Kidney epithelial cell (primary cell): ENCODE results near the gene ADGRF1. TPM values are rescaled to one million over a fixed set of nuclear protein-coding genes. Genes with fewer than 3 reads are reported as not detected.
"Not testable (repeated sequence)": the region's sequence is repeated elsewhere in the genome, so short reads cannot be mapped to it uniquely, and the experiment has no call there.

Experiments
- DNase-seq: peaks from one replicate; pipeline ENCODE4 v3.0.0-alpha.2; 2010; ENCODE audit warnings: low read depth
- H3K27me3 ChIP-seq: 2 replicates; pipeline ENCODE4 v1.6.0; 2011; ENCODE audit warnings: low read length; ENCODE audit not compliant: control insufficient read depth, insufficient read depth
- H3K36me3 ChIP-seq: 2 replicates; pipeline ENCODE4 v1.5.1; 2011; ENCODE audit warnings: low read length; ENCODE audit not compliant: control insufficient read depth, insufficient read depth
- H3K4me3 ChIP-seq: 2 replicates; pipeline ENCODE4 v1.5.1; 2011; ENCODE audit warnings: low read depth, mild to moderate bottlenecking, control low read depth, low read length
- total RNA-seq: library from RNA; depleted of rRNA; stranded (reverse); fragments of >200 nt; gene quantifications from 2 replicates; pipeline ENCODE4 v1.2.3, GENCODE V29; 2015
- TF ChIP-seq, protein P1 (sequence below): IDR thresholded peaks from 2 replicates; pipeline ENCODE4 v1.5.1; 2011; ENCODE audit warnings: mild to moderate bottlenecking, moderate library complexity, low read length, control low read depth, inconsistent platforms; ENCODE audit not compliant: insufficient read depth, poor library complexity, severe bottlenecking

ADGRF1 gene
- total RNA-seq, 1 donor from 2014 or later: 5.3 TPM

DNA sequence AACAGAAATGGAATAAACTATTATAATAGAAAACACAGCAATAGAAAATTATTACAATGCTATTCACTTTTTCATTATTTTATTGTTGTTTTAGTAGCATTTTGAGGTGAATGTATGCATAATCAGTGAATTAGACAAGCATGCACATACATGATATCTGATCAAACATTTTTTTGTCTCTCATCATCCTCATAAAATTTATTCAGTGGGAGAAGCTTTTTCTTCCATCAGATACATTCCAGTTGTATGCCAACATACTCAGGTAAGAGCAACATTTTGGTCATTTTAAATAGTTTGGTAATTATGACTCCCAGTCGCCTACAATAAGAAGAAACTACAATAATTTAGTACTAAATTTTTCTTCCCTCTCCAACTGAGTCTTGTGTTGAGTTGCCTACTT, 44.5 kb downstream of the ADGRF1 start:
- Histone ChIP-seq H3K4me3 (no peak overlapping the region), H3K36me3 (no peaks in the 10 kb centered on the region), H3K27me3 (no peaks in the 10 kb centered on the region)
- TF ChIP-seq, protein P1, sequence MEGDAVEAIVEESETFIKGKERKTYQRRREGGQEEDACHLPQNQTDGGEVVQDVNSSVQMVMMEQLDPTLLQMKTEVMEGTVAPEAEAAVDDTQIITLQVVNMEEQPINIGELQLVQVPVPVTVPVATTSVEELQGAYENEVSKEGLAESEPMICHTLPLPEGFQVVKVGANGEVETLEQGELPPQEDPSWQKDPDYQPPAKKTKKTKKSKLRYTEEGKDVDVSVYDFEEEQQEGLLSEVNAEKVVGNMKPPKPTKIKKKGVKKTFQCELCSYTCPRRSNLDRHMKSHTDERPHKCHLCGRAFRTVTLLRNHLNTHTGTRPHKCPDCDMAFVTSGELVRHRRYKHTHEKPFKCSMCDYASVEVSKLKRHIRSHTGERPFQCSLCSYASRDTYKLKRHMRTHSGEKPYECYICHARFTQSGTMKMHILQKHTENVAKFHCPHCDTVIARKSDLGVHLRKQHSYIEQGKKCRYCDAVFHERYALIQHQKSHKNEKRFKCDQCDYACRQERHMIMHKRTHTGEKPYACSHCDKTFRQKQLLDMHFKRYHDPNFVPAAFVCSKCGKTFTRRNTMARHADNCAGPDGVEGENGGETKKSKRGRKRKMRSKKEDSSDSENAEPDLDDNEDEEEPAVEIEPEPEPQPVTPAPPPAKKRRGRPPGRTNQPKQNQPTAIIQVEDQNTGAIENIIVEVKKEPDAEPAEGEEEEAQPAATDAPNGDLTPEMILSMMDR: no peak
- DNase-seq: no peak

DNA sequence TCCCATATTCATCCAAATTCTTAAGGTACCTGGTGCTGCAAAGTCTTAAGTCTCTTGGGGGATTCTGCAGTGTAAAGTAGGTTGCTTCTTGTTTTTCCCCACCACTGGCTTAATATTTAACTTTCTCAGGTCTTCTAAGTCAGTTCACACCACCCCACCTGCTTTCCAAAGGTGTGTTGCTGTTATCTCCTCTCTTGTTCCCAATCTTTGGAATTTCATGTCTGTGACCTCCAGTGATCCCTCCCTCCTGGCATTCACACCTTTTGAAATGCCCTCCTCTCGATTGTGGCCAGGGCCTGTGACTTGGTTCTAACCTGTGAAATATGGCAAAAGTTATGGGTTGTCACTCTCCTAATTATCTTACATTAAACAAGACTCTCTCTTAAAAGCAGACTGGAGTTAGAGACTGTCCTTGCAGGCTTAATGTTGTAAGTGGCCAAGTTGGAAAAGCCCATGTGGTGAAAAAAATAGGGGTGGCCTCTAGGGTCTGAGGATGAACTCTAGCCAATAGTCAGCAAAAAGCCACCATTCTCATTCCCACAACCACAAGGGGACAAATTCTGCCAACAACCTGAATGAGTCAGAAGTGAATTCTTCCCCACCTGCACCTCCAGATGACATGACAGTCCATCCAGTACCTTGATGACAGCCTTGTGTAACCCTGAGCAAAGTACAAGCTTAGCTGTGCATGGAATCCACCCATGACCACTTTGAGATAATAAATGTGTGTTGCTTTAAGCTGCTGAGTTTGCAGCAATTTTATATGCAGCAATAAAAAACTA, 45.1 kb downstream of the ADGRF1 start:
- TF ChIP-seq, protein P1: no peak
- no peak for DNase-seq
- H3K27me3 ChIP-seq: no peaks in the 10 kb centered on the region
- H3K36me3 ChIP-seq: no peaks in the 10 kb centered on the region
- no peak overlapping the region for H3K4me3 ChIP-seq

DNA sequence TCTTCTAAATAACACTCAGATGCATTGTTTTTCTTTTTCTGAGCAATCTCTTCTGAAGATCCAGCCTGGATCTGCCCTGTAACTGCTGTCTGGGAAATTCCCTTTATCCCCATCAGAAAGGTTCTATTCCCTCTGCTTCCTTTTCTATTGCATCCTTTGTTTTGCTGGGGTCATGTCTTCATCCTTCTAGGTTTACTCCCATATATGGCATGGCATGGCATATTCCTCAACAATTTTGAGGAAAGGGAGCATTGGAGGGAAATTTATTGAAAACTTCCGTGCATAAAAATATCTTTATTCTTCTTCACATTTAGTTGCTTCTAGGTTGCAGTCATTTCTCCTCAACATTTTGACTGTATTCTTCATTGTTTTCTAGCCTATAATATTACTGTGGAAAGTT, 47.2 kb downstream of the ADGRF1 start:
- Histone ChIP-seq H3K4me3 (no peak overlapping the region), H3K36me3 (no peaks in the 10 kb centered on the region), H3K27me3 (no peaks in the 10 kb centered on the region)
- TF ChIP-seq, protein P1: no peak
- DNase-seq: no peak

DNA sequence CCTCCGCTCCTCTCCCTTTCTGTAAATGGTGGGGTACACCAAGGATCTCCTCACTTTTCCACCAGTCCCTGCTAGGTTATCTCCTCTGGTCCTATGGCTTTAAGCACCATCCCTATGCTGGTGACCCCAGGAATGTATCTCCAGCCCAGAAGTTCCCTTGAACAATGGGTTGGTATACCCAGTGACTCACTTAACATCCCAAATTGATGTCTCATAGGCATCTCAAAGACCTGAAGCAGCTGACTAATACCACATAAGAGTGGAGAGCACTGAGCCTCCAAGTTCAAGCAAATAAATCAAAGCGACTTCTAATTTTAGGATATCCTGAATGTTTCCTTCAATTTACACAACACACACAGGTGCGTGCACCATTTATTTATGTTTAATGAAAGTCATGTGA, 48.3 kb downstream of the ADGRF1 start:
- Histone ChIP-seq H3K36me3 (no peaks in the 10 kb centered on the region), H3K4me3 (no peak overlapping the region), H3K27me3 (no peaks in the 10 kb centered on the region)
- DNase-seq: peak; percentile 96
- TF ChIP-seq, protein P1: no peak

DNA sequence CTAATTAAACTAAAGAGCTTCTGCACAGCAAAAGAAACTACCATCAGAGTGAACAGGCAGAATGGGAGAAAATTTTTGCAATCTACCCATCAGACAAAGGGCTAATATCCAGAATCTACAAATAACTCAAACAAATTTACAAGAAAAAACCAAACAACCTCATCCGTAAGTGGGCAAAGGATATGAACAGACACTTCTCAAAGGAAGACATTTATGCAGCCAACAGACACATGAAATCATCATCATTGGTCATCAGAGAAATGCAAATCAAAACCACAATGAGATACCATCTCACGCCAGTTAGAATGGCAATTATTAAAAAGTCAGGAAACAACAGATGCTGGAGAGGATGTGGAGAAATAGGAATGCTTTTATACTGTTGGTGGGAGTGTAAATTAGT, 49.7 kb downstream of the ADGRF1 start:
- DNase-seq, H3K27me3 ChIP-seq, H3K36me3 ChIP-seq, H3K4me3 ChIP-seq: not testable (repeated sequence)

DNA sequence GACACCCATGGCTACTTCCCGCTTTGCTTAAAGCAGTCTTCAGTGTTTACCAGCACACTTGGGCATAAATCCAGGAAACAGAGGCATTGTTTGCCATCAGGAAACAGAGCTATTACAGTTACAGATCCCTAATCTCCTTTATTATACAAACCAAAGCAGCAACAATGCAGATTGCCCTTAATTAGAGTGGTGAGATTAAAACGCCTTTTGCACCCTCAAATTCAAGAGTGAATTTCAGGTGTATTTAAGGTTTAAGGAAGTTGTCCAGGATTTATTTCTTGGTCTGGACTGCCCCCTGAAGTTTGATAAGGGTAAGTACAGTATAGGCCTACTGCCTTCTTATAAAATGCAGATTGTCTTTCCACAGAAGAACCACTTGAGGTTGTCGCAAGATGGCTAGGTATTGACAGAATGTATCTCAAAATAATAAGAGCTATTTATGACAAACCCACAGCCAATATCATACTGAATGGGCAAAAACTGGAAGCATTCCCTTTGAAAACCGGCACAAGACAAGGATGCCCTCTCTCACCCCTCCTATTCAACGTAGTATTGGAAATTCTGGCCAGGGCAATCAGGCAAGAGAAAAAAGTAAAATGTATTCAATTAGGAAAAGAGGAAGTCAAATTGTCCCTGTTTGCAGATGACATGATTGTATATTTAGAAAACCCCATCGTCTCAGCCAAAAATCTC, 51.2 kb downstream of the ADGRF1 start:
- DNase-seq, H3K36me3 ChIP-seq, H3K4me3 ChIP-seq, H3K27me3 ChIP-seq: not testable (repeated sequence)
- TF ChIP-seq, protein P1: peak; percentile 62
